A549 (cell line): ENCODE measurements around the gene CCDC9.

Source experiments
- CBX8 ChIP-seq: fragments of 200-600 bp; sonication (generic); IDR thresholded peaks from 2 replicates; pipeline ENCODE4 v1.6.1; 2016
- EP300 ChIP-seq, 2 experiments: fragments of >200 bp; sonication (Bioruptor Twin); formaldehyde crosslinking; IDR thresholded peaks; 2 replicates in 1 of 2; 3 replicates in 1 of 2; pipeline ENCODE4 v1.6.1; 2016 to 2017
- MAZ ChIP-seq: fragments of 150-350 bp; IDR thresholded peaks from 2 replicates; pipeline ENCODE4 v1.6.1; 2014; ENCODE audit warnings: antibody characterized with exemption, low read depth, low read length, borderline replicate concordance
- POLR2A ChIP-seq: IDR thresholded peaks from 2 replicates; pipeline ENCODE4 v1.6.1; 2012; ENCODE audit warnings: mild to moderate bottlenecking, low read length
- TF ChIP-seq, protein P1 (sequence below): fragments of 200-600 bp; sonication (generic); IDR thresholded peaks from 2 replicates; pipeline ENCODE4 v1.6.1; 2016; ENCODE audit warnings: antibody characterized with exemption, mild to moderate bottlenecking, moderate library complexity
- TF ChIP-seq, protein P2 (sequence below): fragments of >200 bp; sonication (Bioruptor Twin); formaldehyde crosslinking; IDR thresholded peaks from 3 replicates; pipeline ENCODE4 v1.5.1; 2016

DNA sequence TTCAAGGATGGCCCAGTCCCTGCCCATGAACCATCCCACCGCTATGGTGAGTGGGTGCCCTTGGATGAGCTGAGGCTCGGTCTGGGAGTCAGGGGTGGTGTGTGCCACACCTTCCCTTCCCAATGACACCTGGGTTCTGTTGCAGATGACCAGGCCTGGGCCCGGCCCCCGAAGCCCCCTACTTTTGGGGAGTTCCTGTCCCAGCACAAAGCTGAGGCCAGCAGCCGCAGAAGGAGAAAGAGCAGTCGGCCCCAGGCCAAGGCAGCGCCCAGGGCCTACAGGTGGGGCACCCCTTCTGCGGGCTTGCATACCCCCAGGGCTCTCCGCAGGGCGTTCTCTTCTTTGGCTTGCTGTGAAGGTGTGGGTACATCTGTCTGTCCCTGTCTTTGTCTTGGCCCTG is 14.1 kb downstream of the CCDC9 start:
- TF ChIP-seq, protein P1, sequence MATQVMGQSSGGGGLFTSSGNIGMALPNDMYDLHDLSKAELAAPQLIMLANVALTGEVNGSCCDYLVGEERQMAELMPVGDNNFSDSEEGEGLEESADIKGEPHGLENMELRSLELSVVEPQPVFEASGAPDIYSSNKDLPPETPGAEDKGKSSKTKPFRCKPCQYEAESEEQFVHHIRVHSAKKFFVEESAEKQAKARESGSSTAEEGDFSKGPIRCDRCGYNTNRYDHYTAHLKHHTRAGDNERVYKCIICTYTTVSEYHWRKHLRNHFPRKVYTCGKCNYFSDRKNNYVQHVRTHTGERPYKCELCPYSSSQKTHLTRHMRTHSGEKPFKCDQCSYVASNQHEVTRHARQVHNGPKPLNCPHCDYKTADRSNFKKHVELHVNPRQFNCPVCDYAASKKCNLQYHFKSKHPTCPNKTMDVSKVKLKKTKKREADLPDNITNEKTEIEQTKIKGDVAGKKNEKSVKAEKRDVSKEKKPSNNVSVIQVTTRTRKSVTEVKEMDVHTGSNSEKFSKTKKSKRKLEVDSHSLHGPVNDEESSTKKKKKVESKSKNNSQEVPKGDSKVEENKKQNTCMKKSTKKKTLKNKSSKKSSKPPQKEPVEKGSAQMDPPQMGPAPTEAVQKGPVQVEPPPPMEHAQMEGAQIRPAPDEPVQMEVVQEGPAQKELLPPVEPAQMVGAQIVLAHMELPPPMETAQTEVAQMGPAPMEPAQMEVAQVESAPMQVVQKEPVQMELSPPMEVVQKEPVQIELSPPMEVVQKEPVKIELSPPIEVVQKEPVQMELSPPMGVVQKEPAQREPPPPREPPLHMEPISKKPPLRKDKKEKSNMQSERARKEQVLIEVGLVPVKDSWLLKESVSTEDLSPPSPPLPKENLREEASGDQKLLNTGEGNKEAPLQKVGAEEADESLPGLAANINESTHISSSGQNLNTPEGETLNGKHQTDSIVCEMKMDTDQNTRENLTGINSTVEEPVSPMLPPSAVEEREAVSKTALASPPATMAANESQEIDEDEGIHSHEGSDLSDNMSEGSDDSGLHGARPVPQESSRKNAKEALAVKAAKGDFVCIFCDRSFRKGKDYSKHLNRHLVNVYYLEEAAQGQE: no peak
- TF ChIP-seq CBX8: no peak
- TF ChIP-seq, protein P2, sequence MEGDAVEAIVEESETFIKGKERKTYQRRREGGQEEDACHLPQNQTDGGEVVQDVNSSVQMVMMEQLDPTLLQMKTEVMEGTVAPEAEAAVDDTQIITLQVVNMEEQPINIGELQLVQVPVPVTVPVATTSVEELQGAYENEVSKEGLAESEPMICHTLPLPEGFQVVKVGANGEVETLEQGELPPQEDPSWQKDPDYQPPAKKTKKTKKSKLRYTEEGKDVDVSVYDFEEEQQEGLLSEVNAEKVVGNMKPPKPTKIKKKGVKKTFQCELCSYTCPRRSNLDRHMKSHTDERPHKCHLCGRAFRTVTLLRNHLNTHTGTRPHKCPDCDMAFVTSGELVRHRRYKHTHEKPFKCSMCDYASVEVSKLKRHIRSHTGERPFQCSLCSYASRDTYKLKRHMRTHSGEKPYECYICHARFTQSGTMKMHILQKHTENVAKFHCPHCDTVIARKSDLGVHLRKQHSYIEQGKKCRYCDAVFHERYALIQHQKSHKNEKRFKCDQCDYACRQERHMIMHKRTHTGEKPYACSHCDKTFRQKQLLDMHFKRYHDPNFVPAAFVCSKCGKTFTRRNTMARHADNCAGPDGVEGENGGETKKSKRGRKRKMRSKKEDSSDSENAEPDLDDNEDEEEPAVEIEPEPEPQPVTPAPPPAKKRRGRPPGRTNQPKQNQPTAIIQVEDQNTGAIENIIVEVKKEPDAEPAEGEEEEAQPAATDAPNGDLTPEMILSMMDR: no peak
- no peak for TF ChIP-seq POLR2A
- TF ChIP-seq MAZ: no peak
- no peak for TF ChIP-seq EP300 (IDR thresholded peaks at IDR 0.05)
